Neutrophil (primary cell): ENCODE data around the gene OR7A17.

Source experiments
- H3K27ac ChIP-seq: fragments of 200-600 bp; sonication (generic); 2 replicates; pipeline ENCODE4 v1.5.1; 2016; ENCODE audit warnings: mild to moderate bottlenecking, moderate library complexity
- H3K27me3 ChIP-seq: fragments of 200-600 bp; sonication (generic); 2 replicates; pipeline ENCODE4 v1.6.0; 2016; ENCODE audit warnings: mild to moderate bottlenecking
- H3K36me3 ChIP-seq: fragments of 200-600 bp; sonication (generic); 2 replicates; pipeline ENCODE4 v1.5.1; 2017
- H3K4me1 ChIP-seq, 2 experiments: fragments of 200-600 bp in 1 of 2; sonication (generic) in 1 of 2; 1 replicate in 1 of 2; 2 replicates in 1 of 2; pipeline versions ENCODE4 v1.5.1 to v1.6.1; 2013 to 2016; ENCODE audit warnings: low read depth in 1 of 2, low read length in 1 of 2, mild to moderate bottlenecking in 1 of 2, moderate library complexity in 1 of 2; ENCODE audit not compliant: control insufficient read depth in 1 of 2, insufficient read depth in 1 of 2
- H3K4me3 ChIP-seq, 2 experiments: fragments of 200-600 bp in 1 of 2; sonication (generic) in 1 of 2; 1 replicate in 1 of 2; 2 replicates in 1 of 2; pipeline ENCODE4 v1.5.1; 2013 to 2016; ENCODE audit warnings: low read depth in 1 of 2, low read length in 1 of 2, mild to moderate bottlenecking in 1 of 2, moderate library complexity in 1 of 2
- H3K9me3 ChIP-seq: fragments of 200-600 bp; sonication (generic); 2 replicates; pipeline ENCODE4 v1.5.1; 2016
- CTCF ChIP-seq: fragments of 200-600 bp; sonication (generic); IDR thresholded peaks from 2 replicates; pipeline ENCODE4 v1.5.1; 2016; ENCODE audit warnings: antibody characterized with exemption

The OR7A17 gene

GRCh38 chr19:14886032-14886431 lies at the start of gene OR7A17:
Gene OR7A17 (minus strand): TSS chr19:14886132. CDS start chr19:14881355, 4,777 bp downstream.
- peaks cover 14% of the 10 kb centered on the region for H3K27me3 ChIP-seq
- no peak for TF ChIP-seq CTCF
- no peaks in the 10 kb centered on the region for H3K36me3 ChIP-seq
- no peaks in the 10 kb centered on the region for H3K9me3 ChIP-seq
- no peak within 1 kb of the TSS for H3K4me3 ChIP-seq
- H3K4me1 ChIP-seq, result no peaks in the 10 kb centered on the region
- no peak within 1 kb of the TSS for H3K27ac ChIP-seq

DNA sequence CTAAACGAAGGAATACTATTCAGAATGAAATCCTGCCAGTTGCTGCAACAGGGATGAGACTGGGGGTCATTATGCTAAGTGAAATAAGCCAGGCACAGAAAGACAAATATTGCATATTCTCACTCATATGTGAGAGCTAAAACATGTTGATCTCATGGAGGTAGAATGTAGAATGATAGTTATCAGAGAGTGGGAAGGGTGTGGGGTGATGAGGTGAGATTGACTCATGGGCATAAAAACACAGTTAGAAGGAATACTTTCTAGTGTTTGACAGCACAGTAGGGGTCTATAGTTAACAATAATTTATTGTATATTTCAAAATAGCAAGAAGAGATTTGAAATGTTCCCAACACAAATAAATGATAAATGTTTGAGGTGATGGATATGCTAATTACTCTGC lies 47.6 kb upstream of the OR7A17 start:
- Histone ChIP-seq H3K4me1 (no peaks in the 10 kb centered on the region), H3K9me3 (no peaks in the 10 kb centered on the region), H3K27me3 (no peaks in the 10 kb centered on the region), H3K27ac (no peak overlapping the region), H3K4me3 (no peak overlapping the region), H3K36me3 (no peaks in the 10 kb centered on the region)
- TF ChIP-seq CTCF, result no peak

- H3K36me3 ChIP-seq, result no peaks in the 10 kb centered on the region
- no peak overlapping the region for H3K27ac ChIP-seq
- H3K27me3 ChIP-seq, result peaks cover 12% of the 10 kb centered on the region
- no peak for TF ChIP-seq CTCF
- no peaks in the 10 kb centered on the region for H3K9me3 ChIP-seq
- H3K4me1 ChIP-seq, result no peaks in the 10 kb centered on the region
- H3K4me3 ChIP-seq, result no peak overlapping the region
Observed at GRCh38 chr19:14916848-14917247, 30.9 kb upstream of the OR7A17 start.

DNA sequence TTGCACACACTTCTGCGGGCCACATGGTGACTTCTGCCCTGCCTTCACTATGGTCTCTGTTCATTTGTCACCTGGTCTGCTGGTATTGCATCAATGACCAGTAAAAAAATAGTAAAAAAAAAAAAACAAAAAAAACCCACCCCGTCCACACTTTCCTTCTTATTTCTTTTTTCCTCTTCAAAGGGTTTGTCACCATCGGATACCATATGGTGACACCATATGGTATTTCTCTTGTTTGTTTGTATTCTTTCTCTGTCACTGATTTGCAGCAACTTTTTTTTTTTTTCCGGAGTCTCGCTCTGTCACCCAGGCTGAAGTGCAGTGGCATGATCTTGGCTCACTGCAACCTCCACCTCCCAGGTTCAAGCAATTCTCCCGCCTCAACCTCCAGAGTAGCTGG lies 29.2 kb upstream of the OR7A17 start:
- Histone ChIP-seq H3K27me3 (peaks cover 12% of the 10 kb centered on the region), H3K4me1 (no peaks in the 10 kb centered on the region), H3K27ac (no peak overlapping the region), H3K9me3 (no peaks in the 10 kb centered on the region), H3K4me3 (no peak overlapping the region), H3K36me3 (no peaks in the 10 kb centered on the region)
- TF ChIP-seq CTCF, result no peak

DNA sequence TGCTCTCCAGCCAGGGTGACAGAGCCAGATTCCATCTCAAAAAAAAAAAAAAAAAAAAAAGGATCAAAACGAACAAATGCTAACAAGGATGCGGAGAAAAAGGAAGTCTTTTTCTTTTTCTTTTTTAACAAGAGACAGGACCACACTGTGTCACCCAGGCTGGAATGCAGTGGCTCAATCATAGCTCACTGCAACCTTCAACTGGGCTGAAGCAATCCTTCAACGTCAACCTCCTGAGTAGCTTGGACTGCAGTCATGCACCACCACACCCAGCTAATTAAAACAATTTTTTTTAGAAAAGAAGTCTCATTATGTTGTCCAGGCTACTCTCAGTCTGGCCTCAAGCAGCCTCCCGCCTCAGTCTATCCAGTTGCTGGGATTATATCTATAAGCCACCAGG lies 20.8 kb upstream of the OR7A17 start:
- Histone ChIP-seq H3K9me3 (no peaks in the 10 kb centered on the region), H3K27ac (no peak overlapping the region), H3K4me3 (no peak overlapping the region), H3K4me1 (no peaks in the 10 kb centered on the region), H3K36me3 (no peaks in the 10 kb centered on the region), H3K27me3 (peaks cover 14% of the 10 kb centered on the region)
- no peak for TF ChIP-seq CTCF

- no peaks in the 10 kb centered on the region for H3K9me3 ChIP-seq
- H3K27me3 ChIP-seq, result peaks cover 38% of the 10 kb centered on the region
- no peak for TF ChIP-seq CTCF
Observed at GRCh38 chr19:14901675-14902260, 15.8 kb upstream of the OR7A17 start.

More at GRCh38 chr19:14901675-14902260, 15.8 kb upstream of the OR7A17 start:
- no peaks in the 10 kb centered on the region for H3K36me3 ChIP-seq
- H3K27ac ChIP-seq, result no peak overlapping the region
- no peak overlapping the region for H3K4me3 ChIP-seq
- no peaks in the 10 kb centered on the region for H3K4me1 ChIP-seq
